SU-DHL-6 (cell line): ENCODE results near the gene EXOC4.

Source experiments
- H2AFZ ChIP-seq: fragments of 200-600 bp; sonication (generic); 2 replicates; pipeline ENCODE4 v1.6.1; 2014; ENCODE audit warnings: low read depth, mild to moderate bottlenecking, moderate library complexity, mixed read lengths, antibody characterized with exemption, low read length; ENCODE audit not compliant: severe bottlenecking
- H3F3A ChIP-seq: fragments of 200-600 bp; shearing (Covaris generic); 2 replicates; pipeline ENCODE4 v1.6.0; 2016; ENCODE audit warnings: antibody characterized with exemption, mild to moderate bottlenecking; ENCODE audit not compliant: insufficient read depth
- H3K27ac ChIP-seq: fragments of 200-600 bp; sonication (generic); 2 replicates; pipeline ENCODE4 v1.5.1; 2016; ENCODE audit warnings: low read depth, mild to moderate bottlenecking, low read length, moderate library complexity, mixed read lengths
- H3K27me3 ChIP-seq: fragments of 200-600 bp; sonication (generic), shearing (Covaris generic); 2 replicates; pipeline ENCODE4 v1.6.0; 2014; ENCODE audit warnings: mild to moderate bottlenecking, low read length
- H3K36me3 ChIP-seq: fragments of 200-600 bp; sonication (generic); 2 replicates; pipeline ENCODE4 v1.6.1; 2014; ENCODE audit warnings: mild to moderate bottlenecking, low read length, mixed read lengths
- H3K4me2 ChIP-seq: fragments of 300-600, 200-600 bp; shearing (Covaris generic), sonication (generic); 2 replicates; pipeline ENCODE4 v1.6.0; 2014; ENCODE audit warnings: low read length, low read depth, mild to moderate bottlenecking; ENCODE audit not compliant: poor library complexity, severe bottlenecking
- H3K4me3 ChIP-seq: fragments of 200-600 bp; sonication (generic); 2 replicates; pipeline ENCODE4 v1.5.1; 2014; ENCODE audit warnings: antibody characterized with exemption, low read length, mild to moderate bottlenecking, mixed read lengths; ENCODE audit not compliant: insufficient read depth, poor library complexity, severe bottlenecking
- H3K79me2 ChIP-seq: fragments of 200-600 bp; sonication (generic); 2 replicates; pipeline ENCODE4 v1.6.1; 2014; ENCODE audit warnings: mild to moderate bottlenecking, low read length, moderate library complexity; ENCODE audit not compliant: insufficient read depth
- H3K9ac ChIP-seq: fragments of 200-600 bp; sonication (generic); 2 replicates; pipeline ENCODE4 v1.7.0; 2014; ENCODE audit warnings: mild to moderate bottlenecking, low read length
- H3K9me2 ChIP-seq: fragments of 200-600 bp; sonication (generic); replicated peaks from 2 replicates; pipeline ENCODE4 v1.6.1; 2014; ENCODE audit warnings: low read length; ENCODE audit not compliant: insufficient read depth
- H3K9me3 ChIP-seq: fragments of 200-600 bp; sonication (generic); 2 replicates; pipeline ENCODE4 v1.6.1; 2014; ENCODE audit warnings: low read length, mixed read lengths; ENCODE audit not compliant: insufficient read depth
- H4K20me1 ChIP-seq: fragments of 200-600 bp; sonication (generic); 2 replicates; pipeline ENCODE4 v1.6.1; 2014; ENCODE audit warnings: low read depth, mild to moderate bottlenecking, antibody characterized with exemption, low read length, moderate library complexity, mixed read lengths
- EZH2phosphoT487 ChIP-seq: fragments of 200-600 bp; sonication (generic), shearing (Covaris generic); conservative IDR thresholded peaks from 2 replicates; pipeline ENCODE4 v1.6.1; 2018; ENCODE audit warnings: mild to moderate bottlenecking, antibody characterized with exemption, low read length, moderate library complexity, mixed read lengths
- TF ChIP-seq, protein P1 (sequence below): fragments of 200-600 bp; sonication (generic); IDR thresholded peaks from one replicate; pipeline ENCODE4 v1.5.1; 2017; ENCODE audit warnings: antibody characterized with exemption, mild to moderate bottlenecking, low read length, moderate library complexity; ENCODE audit not compliant: insufficient read depth, poor library complexity, severe bottlenecking

EXOC4 gene

DNA sequence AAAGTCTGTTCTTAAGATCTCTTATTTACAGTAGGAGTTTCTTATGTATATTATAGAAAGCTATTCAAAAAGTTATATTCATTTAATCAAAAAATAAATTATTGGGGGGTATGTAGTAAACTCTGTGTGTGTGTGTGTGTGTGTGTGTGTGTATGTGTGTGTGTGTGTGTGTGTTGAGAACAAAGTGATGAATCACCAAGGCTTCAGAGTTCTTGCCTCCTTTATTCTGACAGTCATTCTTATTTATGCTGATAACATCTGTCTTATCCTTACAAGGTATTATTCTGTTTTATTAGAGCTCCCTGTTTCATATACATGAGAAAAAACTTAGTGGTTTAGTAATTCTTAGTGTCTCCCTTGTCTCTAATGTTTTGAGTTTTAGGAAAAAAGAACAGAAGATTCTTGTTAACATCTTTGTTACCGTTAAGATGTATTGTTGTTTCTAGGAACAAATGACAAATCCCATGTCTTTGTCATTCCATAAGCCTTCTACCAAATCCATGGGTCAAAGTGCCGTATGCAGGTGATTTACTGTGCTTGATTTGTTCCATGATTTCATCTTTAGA, 424.0 kb downstream of the EXOC4 start:
- H3K9ac ChIP-seq: no peak overlapping the region
- no peak overlapping the region for H3K4me3 ChIP-seq
- H3F3A ChIP-seq: no peaks in the 10 kb centered on the region
- no peak overlapping the region for H2AFZ ChIP-seq
- no peak overlapping the region for H3K4me2 ChIP-seq
- H4K20me1 ChIP-seq: no peaks in the 10 kb centered on the region
- no peaks in the 10 kb centered on the region for H3K9me2 ChIP-seq
- no peak overlapping the region for H3K27ac ChIP-seq
- no peaks in the 10 kb centered on the region for H3K79me2 ChIP-seq
- no peaks in the 10 kb centered on the region for H3K36me3 ChIP-seq
- TF ChIP-seq EZH2phosphoT487: no peak
- TF ChIP-seq, protein P1, sequence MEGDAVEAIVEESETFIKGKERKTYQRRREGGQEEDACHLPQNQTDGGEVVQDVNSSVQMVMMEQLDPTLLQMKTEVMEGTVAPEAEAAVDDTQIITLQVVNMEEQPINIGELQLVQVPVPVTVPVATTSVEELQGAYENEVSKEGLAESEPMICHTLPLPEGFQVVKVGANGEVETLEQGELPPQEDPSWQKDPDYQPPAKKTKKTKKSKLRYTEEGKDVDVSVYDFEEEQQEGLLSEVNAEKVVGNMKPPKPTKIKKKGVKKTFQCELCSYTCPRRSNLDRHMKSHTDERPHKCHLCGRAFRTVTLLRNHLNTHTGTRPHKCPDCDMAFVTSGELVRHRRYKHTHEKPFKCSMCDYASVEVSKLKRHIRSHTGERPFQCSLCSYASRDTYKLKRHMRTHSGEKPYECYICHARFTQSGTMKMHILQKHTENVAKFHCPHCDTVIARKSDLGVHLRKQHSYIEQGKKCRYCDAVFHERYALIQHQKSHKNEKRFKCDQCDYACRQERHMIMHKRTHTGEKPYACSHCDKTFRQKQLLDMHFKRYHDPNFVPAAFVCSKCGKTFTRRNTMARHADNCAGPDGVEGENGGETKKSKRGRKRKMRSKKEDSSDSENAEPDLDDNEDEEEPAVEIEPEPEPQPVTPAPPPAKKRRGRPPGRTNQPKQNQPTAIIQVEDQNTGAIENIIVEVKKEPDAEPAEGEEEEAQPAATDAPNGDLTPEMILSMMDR: no peak
- H3K9me3 ChIP-seq: no peaks in the 10 kb centered on the region
- H3K27me3 ChIP-seq: no peaks in the 10 kb centered on the region

DNA sequence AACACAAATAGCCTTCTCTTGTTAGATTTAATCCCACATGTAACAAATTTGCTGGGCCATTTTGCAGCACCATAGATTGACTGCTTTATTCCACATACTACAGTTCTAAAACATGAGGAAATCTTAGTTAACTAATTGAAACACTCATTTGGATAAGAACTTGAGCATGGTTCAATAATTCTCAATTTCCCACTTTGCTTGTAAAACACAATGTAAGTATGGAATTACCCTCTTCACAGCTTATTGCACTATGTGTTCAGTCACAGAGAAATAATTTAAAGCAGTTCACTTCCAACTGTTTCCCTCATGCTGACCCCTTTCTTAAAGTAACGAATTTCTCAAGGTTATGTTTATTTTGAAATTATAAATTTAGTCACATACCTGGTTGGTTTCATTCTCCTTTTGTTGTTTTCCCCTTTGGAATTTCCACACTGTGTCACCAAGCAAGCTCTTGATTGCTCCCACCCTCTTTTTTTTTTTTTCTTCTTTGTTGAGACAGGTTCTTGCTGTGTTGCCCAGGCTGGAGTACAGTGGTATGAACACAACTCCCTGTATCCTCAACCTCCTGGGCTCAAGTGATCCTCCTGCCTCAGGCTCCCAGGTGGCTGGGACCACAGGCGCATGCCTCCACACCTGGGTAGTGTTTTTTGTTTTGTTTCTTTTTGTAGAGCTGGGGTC, 425.4 kb downstream of the EXOC4 start:
- H4K20me1 ChIP-seq: no peaks in the 10 kb centered on the region
- H3K27me3 ChIP-seq: no peaks in the 10 kb centered on the region
- no peak for TF ChIP-seq EZH2phosphoT487
- TF ChIP-seq, protein P1: no peak
- no peak overlapping the region for H3K27ac ChIP-seq
- H3K79me2 ChIP-seq: no peaks in the 10 kb centered on the region
- no peak overlapping the region for H3K9ac ChIP-seq
- H3K9me3 ChIP-seq: no peaks in the 10 kb centered on the region
- H3K4me3 ChIP-seq: no peak overlapping the region
- H3K9me2 ChIP-seq: no peaks in the 10 kb centered on the region
- no peak overlapping the region for H3K4me2 ChIP-seq
- H3K36me3 ChIP-seq: no peaks in the 10 kb centered on the region
- no peaks in the 10 kb centered on the region for H3F3A ChIP-seq
- no peak overlapping the region for H2AFZ ChIP-seq

DNA sequence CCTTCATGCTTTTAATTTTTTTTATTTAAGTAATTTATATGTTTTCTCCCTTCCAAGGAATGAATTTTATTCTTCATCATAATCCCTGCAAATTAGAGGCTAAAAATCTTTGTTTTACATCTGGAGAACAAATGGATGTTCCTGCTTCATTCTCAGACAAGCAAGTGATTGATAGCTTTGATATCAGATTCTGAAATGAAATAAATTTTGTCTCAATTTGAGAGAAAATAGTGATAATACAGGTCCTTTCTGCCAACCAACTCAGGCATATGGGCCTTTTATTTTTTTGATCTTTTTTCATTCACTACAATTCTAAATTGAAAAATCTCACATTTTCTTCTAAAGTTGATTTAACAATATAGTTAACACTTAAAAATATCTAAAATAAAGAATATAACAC, 427.1 kb downstream of the EXOC4 start:
- Histone ChIP-seq H3K9me3 (no peaks in the 10 kb centered on the region), H3K27ac (no peak overlapping the region), H3F3A (no peaks in the 10 kb centered on the region), H3K79me2 (no peaks in the 10 kb centered on the region), H3K36me3 (no peaks in the 10 kb centered on the region), H4K20me1 (no peaks in the 10 kb centered on the region), H3K9ac (no peak overlapping the region), H2AFZ (no peak overlapping the region), H3K9me2 (no peaks in the 10 kb centered on the region), H3K27me3 (no peaks in the 10 kb centered on the region), H3K4me3 (no peak overlapping the region), H3K4me2 (no peak overlapping the region)
- no peak for TF ChIP-seq EZH2phosphoT487
- TF ChIP-seq, protein P1: no peak
